Activated CD4-positive, alpha-beta T cell treated with anti-CD3 and anti-CD28 coated beads, Interleukin-2, amount 50 U/mL, for 1 hour (primary cell): ENCODE measurements around the gene SOX30.
"Not testable (repeated sequence)": the region's sequence is repeated elsewhere in the genome, so short reads cannot be mapped to it uniquely, and the experiment has no call there.

Source experiments
- DNase-seq: peaks from one replicate; pipeline ENCODE4 v3.0.0-alpha.2; 2020

SOX30 gene

DNA sequence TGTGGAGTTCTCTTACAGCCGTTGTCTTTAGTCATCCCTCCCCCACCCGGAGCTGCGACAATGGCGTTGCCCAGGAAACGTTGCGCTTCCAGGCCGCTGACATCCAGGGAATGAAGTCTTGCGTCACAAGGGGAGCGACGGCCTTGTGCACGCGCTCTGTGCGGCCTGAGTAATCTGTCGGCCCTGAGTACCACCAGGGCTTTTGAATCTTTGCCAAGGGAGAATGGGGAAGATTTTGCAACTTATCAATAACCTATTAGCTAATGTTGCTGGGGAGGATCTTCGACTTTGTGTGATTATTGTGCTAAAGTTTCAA lies at the start of gene SOX30:
Gene SOX30, minus strand, starts transcription at position 62 of the 316 bp plus-strand sequence. CDS start 360 bp downstream, outside the sequence.
- DNase-seq, result no peak

DNA sequence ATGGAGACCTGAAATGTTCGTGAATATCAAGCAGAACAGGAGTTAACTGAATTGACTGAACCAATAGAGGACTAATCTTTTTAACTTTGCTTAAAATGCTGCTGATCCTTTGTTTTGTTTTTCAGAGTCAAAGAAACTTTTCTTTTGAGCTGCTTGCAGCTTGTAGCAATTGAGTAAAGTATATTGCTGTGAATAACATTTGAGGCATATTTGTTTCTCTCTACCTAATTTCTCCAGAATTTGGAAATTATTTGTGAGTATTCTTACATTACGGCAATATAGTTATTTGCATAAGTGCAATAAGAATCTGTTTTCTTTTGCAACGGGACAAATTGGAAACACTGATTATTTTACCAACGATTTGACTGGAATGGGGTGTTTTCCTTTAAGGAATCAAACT lies 46.4 kb upstream of the SOX30 start:
- not testable (repeated sequence) for DNase-seq

DNA sequence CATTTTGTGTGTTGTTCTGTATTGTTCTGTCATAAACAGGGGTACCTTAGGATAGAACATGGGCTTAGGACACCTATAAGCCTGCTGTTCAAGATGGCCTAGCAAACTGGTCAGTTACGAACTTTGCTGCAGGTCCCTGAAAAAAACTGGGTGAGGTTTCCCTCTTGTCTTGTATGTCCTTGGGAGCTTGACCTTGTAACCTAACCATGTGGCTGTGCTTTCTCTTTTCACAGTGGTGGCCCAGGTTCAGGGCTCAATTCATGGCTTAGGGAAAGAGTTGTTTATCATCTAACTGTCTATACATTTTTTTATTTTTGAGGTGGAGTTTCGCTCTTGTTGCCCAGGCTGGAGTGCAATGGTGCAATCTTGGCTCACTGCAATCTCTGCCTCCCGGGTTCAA lies 43.9 kb upstream of the SOX30 start:
- DNase-seq, result not testable (repeated sequence)

DNA sequence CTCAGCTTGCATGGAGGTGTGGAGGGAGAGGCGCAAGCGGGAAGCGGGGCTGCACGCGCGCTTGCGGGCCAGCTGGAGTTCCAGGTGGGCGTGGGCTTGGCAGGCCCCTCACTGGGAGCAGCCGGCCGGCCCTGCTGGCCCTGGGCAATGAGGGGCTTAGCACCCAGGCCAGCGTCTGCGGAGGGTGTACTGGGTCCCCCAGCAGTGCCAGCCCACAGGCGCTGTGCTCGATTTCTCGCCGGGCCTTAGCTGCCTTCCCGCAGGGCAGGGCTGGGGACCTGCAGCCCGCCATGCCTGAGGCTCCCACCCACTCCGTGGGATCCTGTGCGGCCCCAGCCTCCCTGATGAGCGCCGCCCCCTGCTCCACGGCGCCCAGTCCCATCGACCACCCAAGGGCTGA lies 41.6 kb upstream of the SOX30 start:
- not testable (repeated sequence) for DNase-seq

DNA sequence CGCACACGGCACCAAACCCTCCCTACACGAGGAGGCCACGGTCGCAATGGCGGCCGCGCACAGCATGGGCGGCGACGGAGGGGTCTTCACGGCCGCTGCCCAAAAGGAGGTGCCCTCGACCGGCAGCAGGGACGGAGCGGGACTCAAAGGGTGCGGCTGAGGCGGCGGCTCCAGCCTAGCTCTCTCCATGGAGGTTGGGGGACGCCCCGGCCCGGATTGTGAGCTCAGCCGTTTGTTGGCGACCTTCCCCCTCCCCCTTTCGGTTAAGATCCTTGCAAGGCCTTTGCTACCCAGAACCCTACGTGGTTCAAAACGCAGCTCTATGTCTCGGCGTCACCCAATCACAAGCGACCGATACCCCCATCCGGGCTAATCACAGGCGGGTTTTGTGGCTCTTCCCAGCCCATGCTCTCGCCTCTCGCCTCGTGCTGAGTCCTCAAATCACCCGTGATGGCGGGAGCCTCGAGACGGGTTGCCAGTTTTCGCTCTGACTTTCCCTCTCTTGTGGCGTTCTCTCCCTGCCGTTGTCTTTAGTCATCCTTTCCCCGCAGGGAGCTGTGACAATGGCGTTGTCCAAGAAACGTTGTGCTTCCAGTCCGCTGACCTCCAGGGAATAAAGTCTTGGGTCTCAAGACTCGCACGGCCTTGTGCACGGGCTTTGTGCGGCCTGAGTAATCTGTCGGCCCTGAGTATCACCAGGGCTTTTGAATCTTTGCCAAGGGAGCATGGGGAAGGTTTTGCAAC lies 38.6 kb upstream of the SOX30 start:
- DNase-seq, result no peak

DNA sequence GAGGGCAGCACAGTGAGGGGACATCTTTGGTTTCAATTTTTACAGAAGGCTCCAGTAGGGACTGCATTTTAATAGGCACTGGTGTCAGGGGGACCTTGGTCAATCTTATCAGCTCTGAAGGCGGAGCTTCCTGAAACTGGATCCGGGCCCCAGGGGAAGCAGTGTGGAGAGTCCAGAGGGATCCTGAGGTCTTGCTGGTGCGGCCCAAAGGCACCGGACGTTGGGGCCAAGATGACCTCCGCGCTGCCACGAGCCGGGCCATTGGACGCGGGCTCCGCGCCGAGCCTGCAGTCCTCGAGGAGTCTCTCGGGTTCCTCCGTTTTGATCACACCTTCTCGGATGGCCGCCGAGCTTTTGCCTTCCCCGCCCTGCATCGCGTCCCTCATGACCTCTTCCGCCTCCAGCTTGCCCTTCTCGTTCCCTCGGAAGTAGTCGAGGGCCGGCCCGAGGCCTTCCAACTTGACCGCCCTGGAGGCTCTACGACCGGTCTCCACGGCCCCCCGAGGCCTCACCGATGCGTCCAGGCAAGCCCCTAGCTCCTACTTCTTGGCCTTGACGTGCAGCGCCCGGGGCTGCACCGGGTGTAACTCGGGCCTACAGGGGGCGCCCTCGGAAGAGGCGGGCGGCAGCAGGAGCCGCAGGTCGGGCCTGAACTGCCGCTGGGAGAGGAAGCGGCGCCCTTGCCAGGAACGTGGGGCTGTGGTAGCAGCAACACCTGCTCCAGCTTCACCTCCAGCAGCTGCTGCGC lies 37.9 kb upstream of the SOX30 start:
- DNase-seq, result peak; percentile 23

DNA sequence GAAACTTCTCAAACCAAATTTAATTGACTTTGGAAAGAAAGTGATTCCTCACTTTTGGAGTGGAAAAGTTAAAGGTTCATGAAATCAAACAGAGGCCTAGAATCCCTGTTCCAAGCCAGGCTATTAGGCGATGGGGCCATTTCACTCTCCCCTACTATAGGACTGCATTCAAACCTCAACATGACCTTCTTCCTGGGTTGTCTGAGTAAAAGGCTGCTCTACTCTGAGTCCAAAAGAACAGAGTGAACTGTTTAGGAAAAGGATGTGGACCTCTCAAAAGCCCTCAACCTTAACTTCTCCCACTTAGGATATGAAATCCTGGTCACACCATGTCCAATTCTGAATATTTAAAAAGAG lies 34.9 kb upstream of the SOX30 start:
- DNase-seq, result no peak

DNA sequence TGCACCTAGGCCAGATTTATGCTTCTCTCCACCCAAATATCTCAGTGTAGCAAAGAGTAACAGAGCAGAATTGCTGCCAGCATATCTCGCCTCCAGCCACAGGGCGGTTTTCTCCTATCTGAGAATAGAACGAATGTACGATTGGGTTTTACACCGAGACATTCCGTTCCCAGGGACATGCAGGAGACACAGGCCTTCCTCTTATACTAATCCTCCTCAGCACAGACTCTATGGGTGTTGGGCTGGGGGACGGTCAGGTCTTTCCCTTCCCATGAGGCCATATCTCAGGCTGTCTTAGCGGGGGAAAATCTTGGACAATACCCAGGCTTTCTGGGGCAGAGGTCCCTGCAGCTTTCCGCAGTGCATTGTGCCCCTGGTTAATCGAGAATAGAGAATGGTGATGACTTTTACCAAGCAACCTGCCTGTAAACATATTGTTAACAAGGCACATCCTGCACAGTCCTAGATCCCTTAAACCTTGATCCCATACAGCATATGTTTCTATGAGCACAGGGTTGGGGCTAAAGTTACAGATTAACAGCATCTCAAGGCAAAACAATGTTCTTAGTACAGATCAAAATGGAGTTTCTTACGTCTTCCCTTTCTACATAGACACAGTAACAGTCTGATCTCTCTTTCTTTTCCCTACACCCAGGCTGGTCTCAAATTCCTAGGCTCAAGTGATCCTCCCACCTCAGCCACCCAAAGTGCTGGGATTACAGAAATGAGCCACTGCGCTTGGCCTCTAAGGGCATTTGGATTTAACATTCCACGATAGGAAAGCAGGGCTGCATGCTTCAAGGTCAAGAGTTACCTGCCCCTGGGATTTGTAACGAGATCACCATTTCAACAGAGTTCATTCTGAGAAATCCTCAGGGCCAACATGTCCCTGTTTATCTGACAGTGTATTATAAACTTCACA lies 34.3 kb upstream of the SOX30 start:
- not testable (repeated sequence) for DNase-seq

DNA sequence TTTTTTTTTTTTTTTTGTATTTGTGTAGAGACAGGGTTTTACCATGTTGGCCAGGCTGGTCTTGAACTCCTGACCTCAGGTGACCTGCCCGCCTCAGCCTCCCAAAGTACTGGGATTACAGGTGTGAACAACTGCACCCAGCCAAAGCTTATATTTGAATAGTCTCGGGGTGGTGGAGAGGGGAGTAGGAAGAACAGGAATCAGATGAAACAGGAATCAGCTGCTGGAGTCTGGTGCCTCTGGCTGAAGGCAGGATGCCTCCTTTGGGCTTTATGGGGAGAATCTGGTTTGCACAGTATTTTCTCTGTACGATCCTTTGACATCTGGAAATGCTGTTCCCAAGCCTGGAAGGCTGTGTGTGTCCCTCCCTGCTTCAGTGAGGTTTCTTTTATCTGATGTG lies 30.0 kb upstream of the SOX30 start:
- no peak for DNase-seq

DNA sequence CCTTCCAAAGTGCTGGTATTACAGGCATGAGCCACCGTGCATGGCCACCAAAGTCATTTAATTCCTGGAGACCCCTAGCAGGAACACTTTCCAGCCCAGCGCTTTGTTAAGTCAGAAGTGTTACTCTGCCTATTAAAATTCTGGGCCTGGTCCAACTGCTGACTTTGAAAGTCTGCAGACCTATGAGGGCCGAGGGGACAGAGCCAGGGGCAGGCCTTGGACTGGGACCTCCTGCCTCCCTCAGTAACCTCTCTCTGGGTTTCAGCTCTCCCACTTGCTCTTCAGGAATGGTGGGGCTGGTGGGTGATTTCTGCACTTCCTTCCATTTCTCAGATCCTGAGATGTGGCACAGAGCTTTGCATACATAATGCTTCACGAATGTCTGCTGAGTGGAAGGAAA lies 28.8 kb upstream of the SOX30 start:
- no peak for DNase-seq

DNA sequence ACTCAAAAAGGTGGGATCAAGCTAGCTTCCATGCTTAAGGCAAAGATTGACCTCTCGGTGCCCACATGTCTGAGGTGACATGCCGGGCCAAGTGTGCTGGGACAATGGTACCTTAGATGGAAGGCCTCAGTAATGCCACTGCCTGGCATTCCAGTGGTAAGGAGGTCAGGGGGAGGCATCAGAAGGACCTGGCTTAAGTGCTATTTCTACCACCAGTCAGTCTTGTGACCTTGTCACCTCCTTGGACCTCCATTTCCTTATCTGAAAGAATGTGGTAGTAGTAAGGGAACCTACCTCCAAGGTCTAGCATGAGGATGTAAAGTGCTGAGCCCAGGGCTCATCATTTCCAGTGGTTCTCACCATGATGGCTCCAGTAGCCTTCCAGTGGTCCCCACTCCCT lies 28.0 kb upstream of the SOX30 start:
- no peak for DNase-seq

DNA sequence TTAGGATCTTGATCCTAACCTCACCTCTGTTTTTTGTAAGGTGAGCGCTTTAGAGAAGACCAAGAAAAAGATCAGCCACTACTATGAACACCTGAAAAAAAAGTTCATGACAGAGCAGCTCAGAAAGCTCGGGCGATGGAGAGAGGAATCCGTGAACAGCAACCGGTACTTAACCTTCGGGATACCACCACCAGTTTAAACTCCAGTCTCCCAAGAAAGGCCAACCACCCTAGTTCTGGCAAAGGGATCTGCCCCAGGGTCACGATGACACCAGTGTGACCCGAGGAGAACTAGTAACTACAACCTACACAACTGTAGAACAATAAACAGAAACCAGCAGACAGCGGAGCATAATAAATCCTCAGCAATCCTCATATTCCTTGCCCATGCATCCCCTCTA lies 27.6 kb upstream of the SOX30 start:
- no peak for DNase-seq

DNA sequence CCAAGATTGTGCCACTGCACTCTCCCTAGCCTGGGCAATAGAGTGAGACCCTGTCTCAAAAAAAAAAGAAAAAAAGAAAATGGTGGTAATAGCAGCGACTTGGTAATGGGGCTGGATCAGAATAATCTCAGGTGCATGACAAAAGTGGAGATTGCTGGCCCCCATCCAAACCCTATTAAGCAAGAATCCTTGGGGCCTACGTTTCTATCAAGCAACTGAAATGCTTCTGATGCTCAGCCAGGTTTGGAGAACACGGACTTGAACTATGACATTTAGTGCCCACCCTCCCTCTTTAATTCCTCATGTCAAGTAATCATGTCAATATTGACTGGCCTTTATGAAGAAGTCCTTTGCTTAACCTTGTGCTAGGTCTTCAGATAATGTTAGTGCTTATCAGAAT lies 25.7 kb upstream of the SOX30 start:
- no peak for DNase-seq

DNA sequence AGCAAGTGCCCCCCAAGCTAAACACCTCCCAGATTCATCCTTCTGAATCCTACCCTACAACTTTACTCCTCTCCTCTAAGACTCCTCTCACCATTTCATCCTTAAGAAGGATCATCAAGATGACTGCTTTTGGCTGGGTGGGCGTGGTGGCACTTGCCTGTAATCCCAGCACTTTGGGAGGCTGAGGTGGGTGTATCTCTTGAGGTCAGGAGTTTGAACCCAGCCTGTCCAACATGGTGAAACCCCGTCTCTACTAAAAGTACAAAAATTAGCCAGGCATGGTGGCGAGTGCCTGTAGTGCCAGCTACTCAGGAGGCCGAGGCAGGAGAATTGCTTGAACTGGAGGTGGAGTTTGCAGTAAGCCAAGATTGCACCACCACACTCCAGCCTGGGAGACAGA lies 22.1 kb upstream of the SOX30 start:
- DNase-seq, result not testable (repeated sequence)

DNA sequence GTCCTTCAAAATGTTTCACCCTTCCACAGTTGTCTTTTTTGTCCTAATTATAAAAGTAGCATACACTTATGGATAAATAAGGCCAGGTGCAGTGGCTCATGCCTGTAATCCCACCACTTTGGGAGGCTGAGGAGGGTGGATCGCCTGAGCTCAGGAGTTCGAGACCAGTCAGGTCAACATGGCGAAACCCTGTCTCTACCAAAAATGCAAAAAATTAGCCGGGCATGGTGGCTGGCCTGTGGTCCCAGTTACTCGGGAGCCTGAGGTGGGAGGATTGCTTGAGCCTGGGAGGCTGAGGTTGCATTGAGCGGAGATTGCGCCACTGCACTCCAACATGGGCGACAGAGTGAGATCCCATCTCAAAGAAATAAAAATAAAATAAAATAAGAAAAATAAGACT lies 20.7 kb upstream of the SOX30 start:
- DNase-seq, result no peak

DNA sequence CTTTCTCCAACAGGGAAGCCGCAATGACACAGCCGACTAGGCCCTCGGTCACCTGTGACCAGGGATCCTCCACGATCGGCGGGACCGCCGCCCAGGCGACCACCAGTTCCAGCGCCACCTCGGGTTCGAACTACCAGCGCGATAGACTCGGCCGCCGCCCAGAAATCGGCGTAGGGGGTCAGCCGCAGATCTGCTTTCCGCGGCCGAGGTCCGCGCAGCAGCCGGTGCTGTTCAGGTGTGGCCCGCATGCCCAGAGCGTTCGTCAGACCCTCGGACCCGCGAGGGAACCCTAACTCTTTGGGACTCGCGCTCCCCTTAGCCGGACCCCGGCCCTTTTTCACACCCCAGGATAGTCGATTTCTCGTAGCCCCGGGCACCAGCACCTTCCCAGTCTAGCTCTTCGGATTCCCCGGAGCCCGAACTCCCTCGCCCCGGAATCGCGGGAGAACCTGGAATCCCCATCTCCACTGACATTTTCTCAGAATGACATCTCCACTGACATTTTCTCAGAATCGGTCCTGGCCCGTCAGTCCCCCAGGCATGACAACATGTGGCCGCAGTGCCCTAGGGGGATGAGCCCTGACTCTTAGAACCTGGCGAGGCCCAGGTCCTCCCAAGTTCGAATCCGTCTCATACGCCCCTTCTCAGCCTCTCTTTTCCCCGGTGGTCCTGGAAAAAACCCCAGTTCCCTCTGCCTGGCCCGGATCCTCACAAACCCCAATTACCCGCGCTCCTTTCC lies 19.5 kb upstream of the SOX30 start:
- no peak for DNase-seq

DNA sequence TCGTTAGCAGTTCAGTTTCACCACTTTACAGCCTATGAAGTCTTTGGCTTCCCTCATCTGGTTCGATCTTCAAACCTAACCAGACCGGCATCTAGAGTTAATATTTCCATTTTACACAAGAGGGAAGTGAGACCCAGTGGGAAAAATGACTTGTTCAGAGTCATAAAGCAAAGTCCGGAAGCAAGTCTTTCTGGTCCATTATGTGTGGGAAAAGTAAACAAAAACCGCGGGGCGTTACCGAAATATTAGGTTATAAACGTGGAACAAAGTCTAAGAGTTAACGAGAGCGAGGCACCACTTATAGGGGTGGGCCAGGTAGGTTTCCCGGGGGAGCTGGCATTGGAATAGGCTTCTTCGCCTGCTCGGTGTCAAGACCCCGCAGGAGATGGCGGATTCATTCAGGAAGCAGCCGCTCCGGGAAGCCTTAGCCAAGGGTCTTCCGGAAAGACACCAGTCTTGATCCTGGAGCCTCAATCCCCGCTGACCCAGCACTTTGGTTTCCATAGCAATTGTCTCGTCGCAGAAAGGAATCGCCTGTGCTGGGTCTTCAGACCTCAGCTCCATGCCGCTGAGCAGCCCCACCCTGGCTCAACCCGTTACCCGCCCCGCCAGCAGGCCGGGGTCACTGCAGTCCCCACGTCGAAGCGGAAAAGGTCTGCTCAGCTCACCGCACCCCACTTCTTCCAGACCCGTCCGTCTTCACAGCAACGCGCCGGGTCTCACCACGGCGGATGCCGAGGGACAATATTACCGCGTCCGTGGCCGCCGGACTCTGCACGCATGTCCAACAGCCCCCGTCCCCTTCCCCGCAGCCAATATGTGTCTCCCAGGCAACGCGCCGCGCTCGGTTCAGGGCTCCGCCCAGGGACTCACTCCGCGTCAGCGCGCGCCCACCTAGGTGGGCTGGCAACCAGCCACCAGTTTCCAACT lies 18.7 kb upstream of the SOX30 start, which contains the start of gene C5orf52:
Gene C5orf52, plus strand, starts transcription at position 872 of the 930 bp plus-strand sequence. CDS start 82 bp downstream, outside the sequence.
- DNase-seq, result peak; percentile 13

DNA sequence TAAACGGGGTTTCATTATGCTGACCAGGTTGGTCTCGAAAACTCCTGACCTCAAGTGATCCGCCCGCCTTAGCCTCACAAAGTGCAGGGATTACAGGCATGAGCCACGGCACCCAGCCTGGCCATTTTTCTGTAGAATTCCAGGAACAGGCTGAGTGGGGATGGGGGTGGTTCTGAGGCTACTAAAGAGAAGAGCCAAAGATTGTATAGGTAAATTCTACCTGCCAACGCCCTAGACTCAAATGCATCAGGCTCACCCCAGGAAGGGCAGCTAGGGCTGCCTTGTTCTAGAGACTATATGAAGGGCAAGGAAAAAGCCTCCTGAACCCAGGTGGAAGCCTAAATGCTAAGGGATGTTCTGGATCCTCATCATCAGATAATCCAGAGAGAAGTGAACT lies 17.5 kb upstream of the SOX30 start:
- DNase-seq, result no peak

DNA sequence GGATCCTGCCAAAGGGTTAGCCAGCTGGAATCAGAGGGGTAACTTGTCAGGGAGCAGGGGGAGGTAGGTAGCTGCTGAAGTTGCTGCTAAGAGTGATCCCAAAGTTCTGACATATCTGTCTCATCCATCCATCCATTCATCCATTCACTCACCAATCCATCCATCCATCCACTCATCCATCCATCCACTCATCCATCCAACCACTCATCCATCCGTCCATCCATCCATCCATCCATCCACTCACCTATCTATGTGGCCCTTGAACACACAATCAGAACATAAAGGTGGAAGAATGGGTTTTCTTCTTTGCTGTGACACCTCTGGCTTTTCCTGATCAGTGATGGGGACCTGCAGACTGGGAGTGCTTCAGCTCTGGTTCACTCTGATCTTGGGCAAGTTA lies 16.1 kb upstream of the SOX30 start:
- DNase-seq, result no peak

DNA sequence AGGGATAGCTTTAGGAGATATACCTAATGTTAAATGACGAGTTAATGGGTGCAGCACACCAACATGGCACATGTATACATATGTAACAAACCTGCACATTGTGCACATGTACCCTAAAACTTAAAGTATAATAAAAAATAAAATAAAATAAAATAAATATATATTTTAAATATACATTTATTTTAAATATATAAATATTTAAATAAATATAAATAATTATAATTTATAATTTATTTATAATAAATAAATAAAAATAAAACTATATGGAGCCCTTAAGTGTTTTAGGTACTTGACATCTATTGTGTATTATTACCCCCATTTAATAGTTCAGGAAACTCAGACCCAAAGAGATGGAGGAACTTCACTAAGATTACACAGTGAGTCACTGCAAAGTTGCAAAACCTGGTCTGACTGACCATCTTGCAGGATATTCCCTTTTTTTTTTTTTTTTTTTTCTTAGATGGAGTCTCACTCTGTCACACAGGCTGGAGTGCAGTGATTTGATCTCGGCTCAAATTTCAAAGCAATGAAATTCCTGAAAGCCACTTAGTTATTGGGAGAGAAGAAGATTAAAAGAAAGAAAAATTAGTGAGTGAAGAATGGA lies 13.3 kb upstream of the SOX30 start:
- no peak for DNase-seq
